T-helper 2 cell treated with Interferon-gamma antibody and Interleukin-4, amounts not matched to agents 5 μg/mL and 100 μg/mL, for 36 hours (primary cell): Measurements from ENCODE around the gene NFKBIE.
A peak's percentile ranks its signal among the peaks of the same experiment; 100 is the strongest.

ENCODE experiments used
- DNase-seq: peaks from one replicate; pipeline ENCODE4 v3.0.0; 2021; ENCODE audit warnings: low spot score
- H3K27ac Mint-ChIP-seq: one replicate; pipeline ENCODE4 v1.8.0; 2021; ENCODE audit warnings: mild to moderate bottlenecking, mixed read lengths
- H3K27me3 Mint-ChIP-seq: one replicate; pipeline ENCODE4 v1.8.0; 2021; ENCODE audit warnings: low read depth, mixed read lengths
- H3K36me3 Mint-ChIP-seq: one replicate; pipeline ENCODE4 v1.8.0; 2021; ENCODE audit warnings: low read depth, mixed read lengths
- H3K4me1 Mint-ChIP-seq: one replicate; pipeline ENCODE4 v1.8.0; 2021; ENCODE audit warnings: low read depth, mixed read lengths
- H3K4me3 Mint-ChIP-seq: one replicate; pipeline ENCODE4 v1.8.0; 2022; ENCODE audit warnings: mild to moderate bottlenecking, moderate library complexity, mixed read lengths
- H3K9me3 Mint-ChIP-seq: one replicate; pipeline ENCODE4 v1.8.0; 2021; ENCODE audit warnings: mixed read lengths

The NFKBIE gene

DNA sequence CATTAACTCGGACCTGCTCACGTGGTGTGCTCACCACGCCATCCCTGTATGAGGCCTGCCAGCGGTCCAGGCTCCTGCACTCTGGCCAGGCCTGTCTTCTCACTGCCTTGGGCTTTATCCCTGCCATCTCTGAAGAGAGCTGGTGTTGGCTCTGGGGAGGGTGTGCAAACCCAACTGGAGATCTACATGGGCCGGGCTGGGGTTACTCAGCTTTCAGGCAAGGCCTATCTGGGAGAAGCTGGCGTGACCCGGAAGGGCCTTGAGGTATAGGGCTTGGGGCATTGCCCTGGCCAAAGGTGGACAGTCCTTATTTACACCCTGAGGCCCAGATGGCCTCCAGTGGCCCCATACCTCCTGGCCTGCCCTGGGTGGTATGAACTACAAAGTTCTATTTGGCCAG, 36.9 kb downstream of the NFKBIE start:
- DNase-seq: no peak
- Mint-ChIP-seq H3K9me3 (no peaks in the 10 kb centered on the region), H3K36me3 (peaks cover 14% of the 10 kb centered on the region), H3K4me1 (peaks cover 16% of the 10 kb centered on the region), H3K27me3 (no peaks in the 10 kb centered on the region), H3K4me3 (no peak overlapping the region), H3K27ac (no peak overlapping the region)

GRCh38 chr6:44228031-44228430, 37.3 kb downstream of the NFKBIE start:
- Mint-ChIP-seq H3K27me3 (no peaks in the 10 kb centered on the region), H3K36me3 (peaks cover 14% of the 10 kb centered on the region), H3K9me3 (no peaks in the 10 kb centered on the region), H3K4me3 (no peak overlapping the region), H3K27ac (no peak overlapping the region), H3K4me1 (peaks cover 17% of the 10 kb centered on the region)
- DNase-seq: no peak

DNA sequence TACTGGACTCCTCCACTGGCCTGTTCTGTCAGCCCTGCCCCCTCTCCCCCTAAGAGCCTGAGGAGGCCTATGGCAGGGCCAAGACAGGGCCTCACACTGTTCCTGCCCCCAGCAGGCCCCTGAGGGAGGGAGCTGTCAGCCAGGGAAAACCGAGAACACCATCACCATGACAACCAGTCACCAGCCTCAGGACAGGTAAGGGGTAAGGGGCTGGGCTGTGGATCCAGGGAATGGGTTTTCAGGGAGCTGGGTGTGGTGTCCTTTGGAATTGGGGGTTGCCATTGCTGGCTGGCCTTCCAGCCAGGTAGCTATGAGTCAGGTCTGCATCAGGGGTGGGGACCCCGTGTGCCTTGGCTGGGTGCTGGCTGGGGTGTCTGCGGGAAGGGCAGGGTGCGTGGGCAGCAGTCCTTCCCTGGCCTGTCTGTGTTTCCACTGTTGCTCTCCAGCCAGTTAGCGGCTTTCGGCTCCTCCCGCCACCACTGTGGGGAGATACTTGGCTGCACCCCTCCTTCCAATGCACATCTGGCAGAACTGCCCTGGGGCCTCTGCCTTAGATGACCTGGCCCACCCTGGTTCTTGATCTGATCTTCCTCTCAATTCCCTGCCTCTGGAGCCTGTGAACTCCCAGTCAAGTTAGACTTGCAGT, 38.1 kb downstream of the NFKBIE start:
- DNase-seq: no peak
- no peaks in the 10 kb centered on the region for H3K27me3 Mint-ChIP-seq
- no peak overlapping the region for H3K4me3 Mint-ChIP-seq
- H3K36me3 Mint-ChIP-seq: peaks cover 11% of the 10 kb centered on the region
- peaks cover 20% of the 10 kb centered on the region for H3K4me1 Mint-ChIP-seq
- H3K27ac Mint-ChIP-seq: no peak overlapping the region
- no peaks in the 10 kb centered on the region for H3K9me3 Mint-ChIP-seq

DNA sequence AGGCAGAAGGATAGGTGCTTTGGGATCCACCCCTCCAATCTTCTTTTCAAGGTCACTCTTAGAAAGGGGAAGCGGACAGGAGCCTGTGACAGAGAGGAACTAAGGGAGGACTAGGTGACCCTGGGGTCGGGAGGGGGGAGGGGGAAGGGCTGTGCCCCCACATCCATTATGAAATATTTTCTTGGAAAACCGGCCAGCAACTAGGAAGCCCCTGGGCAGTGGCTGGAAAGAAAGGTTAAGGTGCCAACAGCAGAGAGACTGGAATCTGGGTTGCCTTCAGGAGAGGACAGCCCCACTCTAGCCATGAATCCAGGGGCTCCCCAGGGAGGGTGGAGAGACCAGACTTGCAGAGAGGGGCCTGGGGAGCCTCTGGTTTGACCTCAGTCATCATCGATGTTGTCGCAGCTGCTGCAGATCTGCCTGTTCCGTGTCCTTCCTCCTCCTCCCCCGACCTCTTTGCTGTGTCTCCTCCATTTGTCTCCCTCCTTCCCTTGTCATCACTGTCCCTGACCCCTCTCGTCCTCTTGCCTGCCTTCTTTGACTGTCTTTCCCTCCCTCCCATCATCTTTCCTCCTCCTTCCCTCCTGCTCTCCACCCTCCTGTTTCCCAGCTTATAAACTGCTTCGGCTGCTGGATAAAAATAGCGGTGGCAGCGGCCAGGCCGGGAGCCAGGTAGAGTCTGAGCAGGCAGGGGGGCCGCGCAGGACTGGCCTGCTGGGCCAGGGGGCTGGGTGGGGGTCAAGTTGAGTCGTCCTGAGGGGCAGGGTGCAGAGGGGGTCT, 38.8 kb downstream of the NFKBIE start:
- H3K9me3 Mint-ChIP-seq: no peaks in the 10 kb centered on the region
- H3K27ac Mint-ChIP-seq: no peak overlapping the region
- H3K4me3 Mint-ChIP-seq: no peak overlapping the region
- no peak for DNase-seq
- H3K36me3 Mint-ChIP-seq: peaks cover 11% of the 10 kb centered on the region
- H3K27me3 Mint-ChIP-seq: no peaks in the 10 kb centered on the region
- peaks cover 23% of the 10 kb centered on the region for H3K4me1 Mint-ChIP-seq

- Mint-ChIP-seq H3K36me3 (peaks cover 5% of the 10 kb centered on the region), H3K4me3 (peak overlapping the region; percentile 56), H3K27me3 (no peaks in the 10 kb centered on the region)
These were observed 39.6 kb downstream of the NFKBIE start for GRCh38 chr6:44225579-44226325.

GRCh38 chr6:44224965-44225305, 40.4 kb downstream of the NFKBIE start:
- H3K27ac Mint-ChIP-seq: no peak overlapping the region
- peak overlapping the region; percentile 86 for H3K4me3 Mint-ChIP-seq
- H3K36me3 Mint-ChIP-seq: peaks cover 3% of the 10 kb centered on the region
- no peaks in the 10 kb centered on the region for H3K27me3 Mint-ChIP-seq
- no peaks in the 10 kb centered on the region for H3K9me3 Mint-ChIP-seq
- H3K4me1 Mint-ChIP-seq: peaks cover 26% of the 10 kb centered on the region
- DNase-seq: no peak

More at GRCh38 chr6:44225579-44226325, 39.6 kb downstream of the NFKBIE start:
- H3K4me1 Mint-ChIP-seq: peaks cover 26% of the 10 kb centered on the region
- no peak overlapping the region for H3K27ac Mint-ChIP-seq
- no peaks in the 10 kb centered on the region for H3K9me3 Mint-ChIP-seq
- DNase-seq: no peak

- Mint-ChIP-seq H3K36me3 (no peaks in the 10 kb centered on the region), H3K4me3 (peak overlapping the region; percentile 86), H3K27ac (peak overlapping the region; percentile 60), H3K9me3 (no peaks in the 10 kb centered on the region), H3K27me3 (no peaks in the 10 kb centered on the region), H3K4me1 (peaks cover 28% of the 10 kb centered on the region)
- no peak for DNase-seq
These were observed 41.1 kb downstream of the NFKBIE start for GRCh38 chr6:44224029-44224964.

DNA sequence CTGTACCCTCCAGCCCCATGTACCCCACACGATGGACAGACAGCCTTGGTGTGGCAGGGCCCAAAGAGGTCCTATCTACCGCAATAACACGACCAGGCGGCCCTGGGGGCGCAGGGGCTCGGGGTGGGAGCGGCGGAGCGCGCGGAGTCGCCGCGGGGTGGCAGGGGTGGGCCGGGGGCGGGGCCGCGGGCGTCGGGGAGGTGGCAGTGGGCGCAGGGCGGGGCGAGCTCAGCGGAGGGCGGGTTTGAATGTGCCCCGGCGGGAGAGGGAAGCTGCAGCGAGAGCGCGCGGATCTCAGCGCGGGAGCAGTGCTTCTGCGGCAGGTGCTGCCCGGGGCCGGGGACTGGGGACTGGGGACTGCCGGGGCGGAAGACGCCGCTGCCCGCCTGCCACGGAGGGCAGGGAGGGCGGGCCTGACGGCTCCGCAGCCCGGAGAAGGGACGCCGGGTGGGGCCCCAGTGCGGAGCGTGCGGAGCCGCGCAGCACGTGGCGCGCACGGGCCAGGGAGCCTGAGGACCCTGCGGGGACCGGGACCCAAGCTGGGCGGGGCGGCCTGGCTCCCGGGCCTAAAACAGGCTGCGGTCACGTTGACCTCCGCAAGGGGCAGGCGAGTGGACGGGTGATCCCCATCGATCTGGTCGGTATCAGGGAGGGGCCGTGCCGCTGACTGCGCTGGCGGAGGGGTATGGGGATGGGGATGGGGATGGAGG, 41.9 kb downstream of the NFKBIE start, which contains the start of gene SLC29A1:
Gene SLC29A1, plus strand, starts transcription at position 277 of the 710 bp plus-strand sequence. CDS start 3,719 bp downstream, outside the sequence.
- Mint-ChIP-seq H3K4me1 (peaks cover 31% of the 10 kb centered on the region), H3K27ac (peak within 1 kb of the TSS; percentile 77)

DNA sequence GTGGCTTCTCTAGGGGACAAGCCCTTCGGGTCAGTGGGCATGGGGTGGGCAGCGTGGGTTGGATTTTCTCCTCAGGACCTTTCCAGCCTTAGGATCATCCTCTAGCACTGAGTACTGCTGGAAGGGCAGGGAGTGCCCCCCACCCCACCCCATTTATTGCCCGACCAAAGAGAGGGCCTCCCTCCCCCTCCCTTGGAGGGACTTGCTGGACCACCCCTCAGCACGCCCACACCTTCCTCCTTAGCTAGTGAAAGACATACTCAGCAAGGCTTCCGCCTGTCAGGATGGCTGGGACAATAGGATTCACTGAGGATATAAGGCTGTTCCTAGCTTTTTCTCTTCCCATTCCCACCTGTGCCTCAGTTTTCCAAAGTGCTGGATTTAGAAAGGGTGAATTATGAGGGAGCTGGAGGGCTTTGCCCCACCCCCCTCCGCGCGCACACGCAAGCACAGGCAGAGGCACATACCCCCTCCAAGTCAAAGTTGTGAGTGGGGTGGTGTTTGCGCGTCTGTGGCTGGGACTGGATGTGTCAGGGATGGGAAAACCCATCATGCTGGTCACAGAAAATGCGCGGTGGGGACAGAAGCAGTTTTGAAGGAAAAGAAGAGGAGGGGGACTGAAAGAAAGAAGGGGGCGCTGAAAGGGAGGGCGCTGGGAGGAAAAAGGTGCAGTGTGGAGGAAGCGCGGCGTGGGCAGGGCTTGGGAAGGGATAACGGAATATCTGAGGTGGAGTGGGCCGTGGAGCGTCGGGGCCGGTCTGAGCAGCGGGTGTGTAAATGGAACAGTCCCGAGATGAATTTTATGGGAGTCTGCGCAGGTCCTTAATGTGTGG, 42.6 kb downstream of the NFKBIE start:
- DNase-seq: no peak

More for the DNA sequence above, 41.9 kb downstream of the NFKBIE start, which contains the start of gene SLC29A1:
- Mint-ChIP-seq H3K27me3 (peaks cover under 1% of the 10 kb centered on the region), H3K4me3 (peak within 1 kb of the TSS; percentile 86), H3K36me3 (no peaks in the 10 kb centered on the region), H3K9me3 (no peaks in the 10 kb centered on the region)
- peak; percentile 77 for DNase-seq

GRCh38 chr6:44221961-44222335, 43.4 kb downstream of the NFKBIE start:
- peaks cover 36% of the 10 kb centered on the region for H3K4me1 Mint-ChIP-seq
- no peak for DNase-seq
- H3K27ac Mint-ChIP-seq: no peak overlapping the region
- H3K4me3 Mint-ChIP-seq: peak overlapping the region; percentile 12
- peaks cover 6% of the 10 kb centered on the region for H3K27me3 Mint-ChIP-seq
- no peaks in the 10 kb centered on the region for H3K9me3 Mint-ChIP-seq
- H3K36me3 Mint-ChIP-seq: no peaks in the 10 kb centered on the region

More for the DNA sequence above, 42.6 kb downstream of the NFKBIE start:
- H3K9me3 Mint-ChIP-seq: no peaks in the 10 kb centered on the region
- no peaks in the 10 kb centered on the region for H3K36me3 Mint-ChIP-seq
- peak overlapping the region; percentile 77 for H3K27ac Mint-ChIP-seq
- H3K4me1 Mint-ChIP-seq: peaks cover 36% of the 10 kb centered on the region
- peak overlapping the region; percentile 82 for H3K4me3 Mint-ChIP-seq
- H3K27me3 Mint-ChIP-seq: peaks cover 6% of the 10 kb centered on the region

DNA sequence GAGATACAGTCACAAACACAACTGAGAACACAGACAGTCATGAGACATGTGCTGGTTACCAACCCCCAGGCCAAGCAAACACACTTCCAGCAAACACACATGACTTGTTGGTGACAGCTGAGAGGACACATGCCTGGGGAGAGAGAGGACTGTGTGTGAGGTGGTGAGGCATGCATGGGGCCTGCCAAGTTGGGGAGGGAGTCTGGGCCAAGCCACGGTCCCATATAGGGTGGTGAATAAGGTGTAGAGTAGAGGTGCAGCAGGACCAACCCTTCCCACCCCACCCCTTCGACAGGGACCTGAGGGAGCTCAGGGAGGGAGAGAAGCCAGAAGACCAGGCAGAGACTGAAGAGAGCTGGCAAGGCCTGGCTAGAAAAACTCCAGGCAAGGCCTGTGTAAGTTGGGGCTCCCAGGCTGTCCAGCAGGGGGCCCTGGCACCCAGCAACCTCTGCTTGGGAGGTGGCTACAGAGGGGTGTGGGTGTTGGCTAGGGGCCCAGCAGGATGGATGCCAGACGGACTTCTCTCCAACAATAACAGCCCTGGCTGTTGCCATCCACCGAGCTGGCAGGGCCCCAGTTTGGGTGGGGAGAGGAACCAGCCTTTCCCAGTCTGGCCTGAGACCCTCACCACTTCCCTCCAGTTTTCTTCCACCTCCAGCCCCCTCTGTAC, 43.9 kb downstream of the NFKBIE start:
- peaks cover 36% of the 10 kb centered on the region for H3K4me1 Mint-ChIP-seq
- no peaks in the 10 kb centered on the region for H3K9me3 Mint-ChIP-seq
- no peaks in the 10 kb centered on the region for H3K36me3 Mint-ChIP-seq
- H3K4me3 Mint-ChIP-seq: peak overlapping the region; percentile 12
- H3K27me3 Mint-ChIP-seq: peaks cover 6% of the 10 kb centered on the region
- DNase-seq: peak; percentile 77
- H3K27ac Mint-ChIP-seq: peak overlapping the region; percentile 38

GRCh38 chr6:44220913-44221290, 44.4 kb downstream of the NFKBIE start:
- Mint-ChIP-seq H3K27me3 (peaks cover 6% of the 10 kb centered on the region), H3K4me3 (no peak overlapping the region), H3K36me3 (no peaks in the 10 kb centered on the region), H3K9me3 (no peaks in the 10 kb centered on the region), H3K27ac (peak overlapping the region; percentile 38), H3K4me1 (peaks cover 36% of the 10 kb centered on the region)
- DNase-seq: no peak
